ENCODE data around the gene BANK1.

BANK1 gene

GRCh38 chr4:101790521-101791181 is at the start of gene BANK1:
TSS of gene BANK1 (plus strand) at chr4:101790730. CDS start at chr4:101790881, 151 bp downstream.
- DNase-seq: peak; percentile 78

GRCh38 chr4:101753721-101754120 is 36.8 kb upstream of the BANK1 start:
- no peak for DNase-seq

GRCh38 chr4:101756181-101756580 is 34.3 kb upstream of the BANK1 start:
- DNase-seq: no peak

GRCh38 chr4:101761405-101761804 is 29.1 kb upstream of the BANK1 start:
- DNase-seq: no peak

GRCh38 chr4:101762025-101762424 is 28.5 kb upstream of the BANK1 start:
- no peak for DNase-seq

GRCh38 chr4:101762534-101762933 is 28.0 kb upstream of the BANK1 start:
- DNase-seq: no peak

GRCh38 chr4:101763576-101763975 is 27.0 kb upstream of the BANK1 start:
- no peak for DNase-seq

GRCh38 chr4:101774807-101775206 is 15.7 kb upstream of the BANK1 start:
- DNase-seq: no peak

- DNase-seq: no peak
Measured at GRCh38 chr4:101777431-101777830, 13.1 kb upstream of the BANK1 start.

GRCh38 chr4:101780284-101780683 is 10.2 kb upstream of the BANK1 start:
- DNase-seq: no peak

GRCh38 chr4:101782546-101782945 is 8.0 kb upstream of the BANK1 start:
- no peak for DNase-seq

- DNase-seq: no peak
Measured at GRCh38 chr4:101784957-101785356, 5.6 kb upstream of the BANK1 start.

- DNase-seq: no peak
Measured at GRCh38 chr4:101785486-101785885, 5.0 kb upstream of the BANK1 start.

- no peak for DNase-seq
Measured at GRCh38 chr4:101787701-101788316, 2.7 kb upstream of the BANK1 start.

GRCh38 chr4:101791182-101791558 is 640 bp downstream of the BANK1 start:
- DNase-seq: peak; percentile 48

- no peak for DNase-seq
Measured at GRCh38 chr4:101792056-101792590, 1.6 kb downstream of the BANK1 start.

- DNase-seq: no peak
Measured at GRCh38 chr4:101793397-101793796, 2.9 kb downstream of the BANK1 start.

GRCh38 chr4:101794806-101795205 is 4.3 kb downstream of the BANK1 start:
- no peak for DNase-seq

GRCh38 chr4:101795704-101796103 is 5.2 kb downstream of the BANK1 start:
- no peak for DNase-seq

GRCh38 chr4:101801958-101802357 is 11.4 kb downstream of the BANK1 start:
- DNase-seq: no peak

- DNase-seq: no peak
Measured at GRCh38 chr4:101806914-101807313, 16.4 kb downstream of the BANK1 start.

- no peak for DNase-seq
Measured at GRCh38 chr4:101807351-101807750, 16.8 kb downstream of the BANK1 start.

- DNase-seq: no peak
Measured at GRCh38 chr4:101813604-101814003, 23.1 kb downstream of the BANK1 start.

GRCh38 chr4:101818362-101818761 is 27.8 kb downstream of the BANK1 start:
- no peak for DNase-seq

- DNase-seq: no peak
Measured at GRCh38 chr4:101823864-101824263, 33.3 kb downstream of the BANK1 start.

Measured in right forelimb (tissue), 1 donor.